NCI-H1105 (cell line): Measurements from ENCODE around the gene YARS1.

Source experiments
- DNase-seq: peaks from one replicate; lab custom pipeline; 2025; lab: John Stamatoyannopoulos, UW

Gene YARS1

DNA sequence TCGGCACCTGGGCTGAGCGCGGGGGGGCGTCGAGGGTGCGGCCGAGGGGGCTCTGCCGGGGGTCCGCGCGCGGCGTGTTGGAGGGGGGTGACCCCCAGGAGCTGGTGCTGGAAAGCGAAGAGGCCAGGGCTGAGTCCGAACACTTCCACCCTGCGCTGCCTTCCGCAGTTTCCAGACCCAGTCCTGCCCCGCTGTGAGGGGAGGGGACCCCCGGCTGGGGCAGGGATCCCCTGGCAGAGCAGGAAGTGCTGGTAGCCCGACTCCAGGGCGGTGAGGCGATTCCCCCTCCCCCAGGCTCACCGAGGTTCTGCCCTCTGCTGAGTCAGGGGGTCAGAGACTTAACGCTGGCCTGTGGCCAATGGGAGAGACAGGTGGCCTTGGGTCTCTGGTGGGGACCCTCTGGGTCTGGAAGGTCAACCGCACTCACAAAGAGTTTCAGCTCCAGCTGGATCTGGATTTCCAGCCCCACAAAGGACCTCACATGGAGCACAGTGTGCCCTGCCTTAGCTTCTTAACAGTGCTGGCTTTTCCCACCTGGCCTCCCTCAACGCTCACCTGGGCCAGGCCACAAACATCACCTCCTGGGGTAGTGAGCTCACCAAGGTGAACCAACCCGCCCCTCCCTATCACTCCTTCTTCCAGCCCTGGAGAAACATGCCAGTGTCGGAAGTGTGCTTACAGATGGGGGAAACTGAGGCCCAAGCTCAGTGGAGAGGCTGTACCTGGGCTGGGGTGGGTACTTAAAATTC lies 74.8 kb downstream of the YARS1 start:
- no peak for DNase-seq

DNA sequence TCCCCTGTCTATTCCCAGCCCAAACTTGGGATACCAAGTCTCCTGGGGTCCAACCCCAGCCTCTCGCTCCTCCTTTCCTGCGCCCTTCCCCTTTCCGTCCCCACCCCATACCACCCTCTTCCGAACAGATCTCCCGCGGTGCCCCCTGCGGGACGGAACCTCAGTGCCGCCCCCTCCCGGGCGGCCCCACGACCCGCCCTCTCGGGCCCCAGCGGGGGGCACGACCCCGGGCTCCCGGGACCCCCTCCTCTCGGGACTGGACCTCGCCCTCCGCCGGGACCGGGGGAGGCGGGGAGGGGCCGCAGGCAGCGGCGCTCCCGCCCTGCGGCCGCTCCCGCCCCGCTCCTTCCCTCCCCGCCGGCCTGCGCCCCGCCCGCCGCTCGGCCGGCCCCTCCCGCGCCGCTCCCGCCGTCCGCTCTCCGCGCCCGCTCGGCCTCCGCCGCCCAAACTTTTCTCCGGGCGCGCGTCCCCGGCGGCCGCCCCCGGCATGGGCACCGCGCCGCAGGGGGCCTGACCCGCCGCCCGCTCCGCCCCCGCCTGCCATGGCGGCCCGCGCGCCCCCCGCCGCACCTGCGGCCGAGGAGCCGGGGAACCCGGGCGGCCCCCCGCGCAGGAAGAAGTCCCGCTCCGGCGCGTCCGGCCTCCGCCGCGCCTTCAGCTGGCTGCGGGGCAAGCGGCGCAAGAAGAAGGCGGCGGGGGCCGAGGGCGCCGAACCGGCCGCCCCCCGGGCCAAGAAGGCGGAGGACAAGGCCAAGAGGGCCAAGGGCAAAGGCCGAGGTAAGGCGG lies 75.6 kb downstream of the YARS1 start:
- DNase-seq: no peak

DNA sequence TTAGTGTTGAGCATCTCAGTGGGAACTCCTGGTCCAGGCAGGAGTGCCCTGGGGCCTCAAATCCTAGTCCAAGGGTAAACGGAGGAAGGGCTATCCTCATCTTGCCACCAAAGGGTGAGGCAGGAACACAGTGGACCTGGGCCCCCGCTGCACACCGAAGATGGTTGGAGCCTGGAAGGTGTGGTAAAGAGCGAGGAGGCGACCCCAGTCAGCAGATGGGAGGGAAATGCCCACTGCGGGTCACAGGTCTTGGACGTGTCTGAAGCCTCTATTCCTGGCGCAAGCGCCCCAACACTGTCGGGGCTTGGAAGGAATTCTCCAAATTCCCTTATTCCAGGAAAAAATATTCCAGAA lies 76.1 kb downstream of the YARS1 start:
- DNase-seq: no peak

DNA sequence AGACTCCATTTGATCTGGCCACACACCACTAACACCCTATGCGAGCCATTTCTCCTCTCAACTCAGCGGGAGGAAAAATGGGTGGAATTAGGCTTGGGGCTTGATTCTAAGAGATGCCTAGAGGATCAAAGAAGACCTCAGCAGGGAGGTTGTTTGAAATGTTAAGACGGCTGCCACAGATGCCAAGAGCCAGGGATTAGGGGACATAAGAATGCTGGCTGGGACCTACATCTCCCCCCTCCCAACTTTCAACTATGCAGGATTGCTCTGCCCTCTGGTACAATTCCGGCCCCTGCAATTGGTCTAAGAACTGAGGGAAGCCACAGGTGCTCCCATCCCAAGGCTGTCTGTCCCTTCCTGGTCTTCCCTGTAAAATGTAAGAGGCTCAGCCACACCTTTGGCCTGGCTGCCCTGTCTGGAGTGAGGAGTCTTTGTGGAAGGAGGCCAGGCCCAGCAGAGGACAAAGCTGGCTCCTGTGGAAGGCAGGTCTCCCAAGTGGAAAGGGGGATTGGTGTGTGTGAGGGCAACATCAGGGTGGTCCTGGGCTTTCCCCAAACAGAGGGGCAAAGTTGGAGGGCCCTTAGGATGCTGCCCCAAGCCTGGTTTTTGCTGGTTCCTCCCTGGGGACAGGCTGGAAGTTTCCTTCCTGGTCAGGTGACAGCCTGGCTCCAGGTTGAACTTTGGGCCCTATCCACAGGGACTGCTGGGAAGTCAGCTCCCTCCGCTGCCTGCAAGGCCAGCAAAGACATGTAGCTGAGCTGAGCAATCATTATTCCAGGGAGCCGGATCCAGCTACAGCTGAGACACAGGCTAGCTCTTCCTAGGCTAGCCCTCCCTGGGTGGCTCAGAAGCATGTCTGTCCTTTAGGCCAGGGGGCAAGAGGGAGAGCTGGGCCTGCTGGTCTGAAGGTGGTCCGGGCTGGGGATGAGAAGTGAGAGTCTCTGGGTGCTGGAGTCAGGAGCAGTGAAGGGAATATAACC lies 80.1 kb downstream of the YARS1 start:
- DNase-seq: no peak

DNA sequence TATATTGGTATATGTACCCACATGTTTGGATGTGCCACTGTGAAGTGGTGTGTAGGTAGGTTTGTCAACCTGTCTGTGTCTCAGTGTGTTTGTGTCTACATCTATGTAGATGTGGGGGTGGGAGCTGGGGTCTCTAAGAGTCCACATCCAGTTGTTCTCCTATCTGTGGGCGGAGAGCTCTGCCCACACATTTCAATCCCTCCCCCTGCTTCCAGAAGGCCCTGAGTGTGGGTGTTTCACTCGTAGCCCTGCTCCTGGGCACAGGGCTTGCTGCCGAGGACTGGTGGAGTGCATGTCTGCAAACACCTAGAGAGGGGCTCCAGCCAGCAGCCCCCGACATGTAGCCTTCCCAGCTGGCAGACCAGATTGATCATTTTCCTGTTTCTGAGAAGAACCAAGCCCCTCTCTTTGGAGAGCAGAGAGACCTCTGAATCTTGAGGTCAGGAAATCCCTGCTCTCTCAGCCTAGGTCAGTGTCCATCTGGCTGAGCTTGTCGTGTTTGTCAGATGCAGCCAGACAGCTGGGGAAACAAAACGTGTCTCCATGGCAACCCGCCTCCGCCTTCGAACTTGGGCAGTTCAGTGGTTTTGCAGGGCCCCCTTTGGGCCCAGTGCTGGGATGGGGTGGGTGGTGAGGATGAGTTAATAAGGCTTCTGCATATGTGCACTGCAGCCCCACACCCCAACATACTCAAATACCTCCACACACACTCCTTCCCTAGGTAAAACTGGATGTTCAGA lies 83.4 kb downstream of the YARS1 start:
- DNase-seq: no peak

DNA sequence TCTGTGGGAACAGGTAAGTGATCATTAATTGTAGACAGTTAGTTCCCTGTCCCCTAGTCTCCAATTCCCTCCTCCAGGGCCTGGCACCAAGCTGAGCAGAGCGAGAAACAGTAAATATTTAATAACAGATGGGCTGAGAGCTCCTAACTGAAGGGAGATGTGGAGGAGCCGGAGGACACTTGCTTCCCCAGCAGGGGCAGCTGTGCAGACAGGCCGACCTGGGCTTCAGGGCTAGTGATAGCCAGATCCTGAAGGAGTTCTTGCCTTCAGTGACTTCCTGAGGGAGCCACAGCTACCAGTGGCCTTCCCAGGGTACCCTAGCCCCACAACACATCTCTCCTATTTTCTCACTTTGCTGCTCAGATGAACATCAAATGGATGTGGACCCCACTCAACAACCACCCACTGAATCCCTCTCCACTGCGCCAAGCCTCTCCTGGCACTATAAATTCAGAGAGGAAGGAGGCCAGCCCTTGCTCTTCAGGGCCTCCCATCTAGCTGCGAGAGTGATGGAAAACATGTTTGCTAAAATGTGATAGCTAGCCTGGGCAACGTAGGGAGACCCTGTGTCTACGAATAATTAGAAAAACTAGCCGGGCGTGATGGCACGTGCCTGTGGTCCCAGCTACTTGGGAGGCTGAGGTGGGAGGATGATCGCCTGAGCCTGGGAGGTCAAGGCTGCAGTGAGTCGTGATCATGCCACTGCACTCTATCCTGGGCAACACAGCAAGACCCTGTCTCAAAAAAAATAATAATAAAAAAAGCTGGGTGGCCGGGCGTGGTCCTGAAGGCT lies 87.7 kb downstream of the YARS1 start:
- DNase-seq: no peak

DNA sequence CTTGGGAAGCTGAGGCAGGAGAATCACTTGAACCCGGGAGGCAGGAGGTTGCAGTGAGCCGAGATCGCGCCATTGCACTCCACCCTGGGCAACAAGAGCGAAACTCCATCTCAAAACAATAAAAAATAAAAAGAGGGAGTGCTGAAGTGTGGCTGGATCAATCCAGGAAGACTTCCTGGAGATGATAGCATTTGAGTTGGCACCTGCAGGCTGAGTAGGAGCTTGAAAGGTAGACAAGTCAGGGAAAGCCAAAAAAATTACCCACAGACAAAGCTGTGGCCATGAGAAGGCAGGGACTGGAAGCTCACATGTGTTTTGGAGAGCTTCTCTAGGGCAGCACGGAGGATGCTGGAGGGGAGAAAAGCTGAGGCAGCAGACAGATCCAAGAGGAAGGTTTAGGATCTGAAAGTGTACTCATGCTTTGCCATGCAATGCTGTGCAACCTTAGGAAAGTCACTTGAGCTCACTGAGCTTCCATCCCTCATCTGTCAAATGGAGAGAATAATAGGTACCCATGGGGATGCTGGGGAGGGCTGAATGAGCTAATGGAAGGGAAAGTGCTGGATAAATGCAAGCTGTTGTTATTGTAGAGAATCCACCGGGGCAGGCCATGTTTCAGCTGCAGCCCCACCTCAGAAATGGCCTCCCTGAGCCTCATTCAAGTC lies 88.6 kb downstream of the YARS1 start:
- no peak for DNase-seq

DNA sequence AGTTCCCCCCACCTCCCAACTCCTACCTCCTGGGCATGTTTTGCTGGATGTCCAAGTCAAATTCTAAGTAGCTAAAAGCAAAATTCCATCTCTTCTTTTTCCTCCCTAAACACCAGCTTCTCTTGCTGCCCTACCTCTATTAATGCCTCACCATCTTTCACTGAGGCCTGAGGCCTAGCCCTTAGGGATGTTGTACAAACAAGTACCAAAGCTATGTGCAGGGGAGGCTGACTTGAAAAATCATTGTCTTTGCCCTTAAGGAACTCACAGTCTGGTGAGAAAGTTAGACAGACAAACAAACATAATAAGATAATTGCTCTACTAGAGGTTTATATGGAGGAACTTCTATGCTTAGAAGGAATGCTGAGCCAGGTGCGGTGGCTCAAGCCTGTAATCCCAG lies 89.3 kb downstream of the YARS1 start:
- no peak for DNase-seq

DNA sequence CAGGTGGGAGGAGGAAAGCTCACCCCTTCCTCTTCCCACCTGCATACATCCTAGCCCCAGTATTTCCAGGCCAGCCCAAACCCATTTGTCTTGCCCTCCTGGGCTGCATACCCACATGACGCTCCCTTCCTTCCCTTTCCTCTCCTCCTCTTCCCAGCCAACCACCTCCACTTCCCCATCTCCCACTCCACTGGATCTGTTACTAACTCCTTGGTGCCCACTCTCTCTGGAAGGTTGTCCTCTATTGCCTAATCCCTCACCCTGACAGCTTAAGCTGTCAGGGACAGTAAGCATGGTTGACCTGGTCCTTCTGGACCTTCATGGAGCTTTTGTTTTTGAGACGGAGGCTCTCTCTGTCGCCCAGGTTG lies 91.6 kb downstream of the YARS1 start:
- no peak for DNase-seq
